ENCODE measurements around the gene UNC13B. TPM values are rescaled to one million over a fixed set of nuclear protein-coding genes. Genes with fewer than 3 reads are reported as not detected.

UNC13B gene
- total and polyA plus RNA-seq, 2 experiments from 2014 or later, result 7.1 to 24.3 TPM

DNA sequence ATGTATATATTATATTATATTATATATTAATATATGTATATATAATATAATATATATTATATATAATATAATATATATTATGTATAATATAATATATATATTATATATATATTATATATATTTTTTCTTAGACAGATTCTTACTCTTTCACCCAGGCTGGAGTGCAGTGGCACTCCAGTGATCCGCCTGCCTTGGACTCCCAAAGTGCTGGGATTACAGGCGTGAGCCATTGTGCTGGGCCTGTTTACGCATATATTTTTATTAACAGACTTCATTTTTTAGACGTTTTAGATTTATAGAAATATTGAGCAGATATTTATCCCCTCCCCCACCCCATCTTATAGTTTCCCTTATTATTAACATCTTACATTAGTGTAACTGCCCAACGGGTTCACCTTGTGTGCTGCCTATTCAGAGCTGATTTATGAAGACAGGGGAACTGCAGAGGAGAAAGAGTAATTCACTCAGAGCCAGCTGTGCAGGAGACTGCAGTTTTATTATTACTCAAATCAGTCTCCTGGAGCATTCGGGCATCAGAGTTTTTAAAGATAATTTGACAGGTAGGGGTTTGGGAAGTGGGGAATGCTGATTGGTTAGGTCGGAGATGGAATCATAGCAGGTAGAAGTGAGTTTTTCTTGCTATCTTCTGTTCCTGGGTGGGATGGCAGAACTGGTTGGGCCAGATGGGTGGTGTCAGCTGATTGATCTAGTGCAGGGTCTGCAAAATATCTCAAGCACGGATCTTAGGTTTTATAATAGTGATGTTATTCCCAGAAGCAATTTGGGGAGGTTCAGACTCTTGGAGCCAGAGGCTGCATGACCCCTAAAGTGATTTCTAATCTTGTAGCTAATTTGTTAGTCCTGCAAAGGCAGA is 93.4 kb downstream of the UNC13B start:
- H3K27me3 ChIP-seq, result no peaks in the 10 kb centered on the region

DNA sequence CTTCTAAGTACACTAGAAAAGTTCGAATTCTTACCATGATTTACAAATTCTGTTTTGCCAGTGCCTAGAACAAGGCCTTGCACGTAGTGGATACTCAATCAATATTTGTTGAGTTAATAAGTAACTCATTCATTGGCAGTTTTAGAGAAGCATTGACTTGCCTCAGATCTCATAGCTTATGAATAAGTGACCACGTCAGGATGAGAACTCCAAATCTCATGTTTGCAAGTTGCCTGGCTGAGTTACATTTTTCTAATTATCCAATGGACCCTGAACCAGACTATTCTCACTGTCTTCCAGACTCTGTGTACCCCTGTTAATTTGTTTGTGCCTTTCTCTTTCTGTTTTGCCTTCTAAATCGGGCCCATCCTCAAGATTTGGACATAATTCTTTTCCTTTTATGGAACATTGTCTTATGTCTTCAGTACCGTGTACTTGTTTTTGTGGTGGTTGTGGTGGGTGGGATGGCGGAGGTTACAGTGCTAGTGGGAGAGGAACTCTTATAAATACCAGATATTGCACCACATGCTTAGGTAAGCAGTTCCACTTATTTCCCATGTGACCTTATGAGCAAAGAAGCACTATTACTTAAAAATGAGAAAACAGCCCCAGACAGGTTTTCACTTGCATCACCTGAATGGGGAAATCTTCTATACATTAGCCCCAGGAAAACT is 96.3 kb downstream of the UNC13B start:
- 70% methylated on average over 6 of the region's 6 CpGs for WGBS (ENCODE audit: low lambda C conversion rate, missing lambda C conversion rate)
- Histone ChIP-seq H4K20me1 (ENCODE audit: insufficient read depth, poor library complexity, severe bottlenecking) (no peaks in the 10 kb centered on the region), H2AFZ (no peak overlapping the region), H3K4me1 (ENCODE audit: insufficient read depth) (peaks cover 3% of the 10 kb centered on the region), H3K27me3 (no peaks in the 10 kb centered on the region), H3K4me2 (peak overlapping the region; percentile 52), H3K79me2 (no peaks in the 10 kb centered on the region), H3K9me2 (replicated peaks; ENCODE audit: insufficient read depth) (no peaks in the 10 kb centered on the region), H3K36me3 (replicated peaks; ENCODE audit: insufficient read depth, low read depth) (no peaks in the 10 kb centered on the region), H3K27ac (peak overlapping the region; percentile 79), H3K9me3 (ENCODE audit: low read depth) (no peaks in the 10 kb centered on the region), H3K4me3 (no peak overlapping the region)
- TF ChIP-seq EZH2phosphoT487 (IDR thresholded peaks at IDR 0.05; ENCODE audit: low read depth, severe bottlenecking, unreplicated experiment), result no peak
- no peak for TF ChIP-seq EZH2 (IDR thresholded peaks at IDR 0.05; ENCODE audit: borderline replicate concordance)
- TF ChIP-seq, protein P1, sequence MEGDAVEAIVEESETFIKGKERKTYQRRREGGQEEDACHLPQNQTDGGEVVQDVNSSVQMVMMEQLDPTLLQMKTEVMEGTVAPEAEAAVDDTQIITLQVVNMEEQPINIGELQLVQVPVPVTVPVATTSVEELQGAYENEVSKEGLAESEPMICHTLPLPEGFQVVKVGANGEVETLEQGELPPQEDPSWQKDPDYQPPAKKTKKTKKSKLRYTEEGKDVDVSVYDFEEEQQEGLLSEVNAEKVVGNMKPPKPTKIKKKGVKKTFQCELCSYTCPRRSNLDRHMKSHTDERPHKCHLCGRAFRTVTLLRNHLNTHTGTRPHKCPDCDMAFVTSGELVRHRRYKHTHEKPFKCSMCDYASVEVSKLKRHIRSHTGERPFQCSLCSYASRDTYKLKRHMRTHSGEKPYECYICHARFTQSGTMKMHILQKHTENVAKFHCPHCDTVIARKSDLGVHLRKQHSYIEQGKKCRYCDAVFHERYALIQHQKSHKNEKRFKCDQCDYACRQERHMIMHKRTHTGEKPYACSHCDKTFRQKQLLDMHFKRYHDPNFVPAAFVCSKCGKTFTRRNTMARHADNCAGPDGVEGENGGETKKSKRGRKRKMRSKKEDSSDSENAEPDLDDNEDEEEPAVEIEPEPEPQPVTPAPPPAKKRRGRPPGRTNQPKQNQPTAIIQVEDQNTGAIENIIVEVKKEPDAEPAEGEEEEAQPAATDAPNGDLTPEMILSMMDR (IDR thresholded peaks at IDR 0.05; ENCODE audit: poor library complexity), result no peak
- peak; percentile 8 for DNase-seq (ENCODE audit: low spot score)

More for the DNA sequence above, 93.4 kb downstream of the UNC13B start:
- H3K27ac ChIP-seq, result no peak overlapping the region
- WGBS (ENCODE audit: low lambda C conversion rate, missing lambda C conversion rate), result 62% methylated on average over 8 of the region's 8 CpGs
- H3K4me1 ChIP-seq (ENCODE audit: insufficient read depth), result peaks cover 3% of the 10 kb centered on the region
- no peak for DNase-seq (ENCODE audit: low spot score)
- TF ChIP-seq EZH2 (IDR thresholded peaks at IDR 0.05; ENCODE audit: borderline replicate concordance) (no peak), EZH2phosphoT487 (IDR thresholded peaks at IDR 0.05; ENCODE audit: low read depth, severe bottlenecking, unreplicated experiment) (no peak)
- TF ChIP-seq, protein P1 (IDR thresholded peaks at IDR 0.05; ENCODE audit: poor library complexity), result no peak
- no peaks in the 10 kb centered on the region for H3K79me2 ChIP-seq
- H4K20me1 ChIP-seq (ENCODE audit: insufficient read depth, poor library complexity, severe bottlenecking), result no peaks in the 10 kb centered on the region
- no peaks in the 10 kb centered on the region for H3K9me3 ChIP-seq (ENCODE audit: low read depth)
- no peak overlapping the region for H2AFZ ChIP-seq
- no peaks in the 10 kb centered on the region for H3K36me3 ChIP-seq (replicated peaks; ENCODE audit: insufficient read depth, low read depth)
- H3K4me3 ChIP-seq, result no peak overlapping the region
- no peak overlapping the region for H3K4me2 ChIP-seq
- H3K9me2 ChIP-seq (replicated peaks; ENCODE audit: insufficient read depth), result no peaks in the 10 kb centered on the region

DNA sequence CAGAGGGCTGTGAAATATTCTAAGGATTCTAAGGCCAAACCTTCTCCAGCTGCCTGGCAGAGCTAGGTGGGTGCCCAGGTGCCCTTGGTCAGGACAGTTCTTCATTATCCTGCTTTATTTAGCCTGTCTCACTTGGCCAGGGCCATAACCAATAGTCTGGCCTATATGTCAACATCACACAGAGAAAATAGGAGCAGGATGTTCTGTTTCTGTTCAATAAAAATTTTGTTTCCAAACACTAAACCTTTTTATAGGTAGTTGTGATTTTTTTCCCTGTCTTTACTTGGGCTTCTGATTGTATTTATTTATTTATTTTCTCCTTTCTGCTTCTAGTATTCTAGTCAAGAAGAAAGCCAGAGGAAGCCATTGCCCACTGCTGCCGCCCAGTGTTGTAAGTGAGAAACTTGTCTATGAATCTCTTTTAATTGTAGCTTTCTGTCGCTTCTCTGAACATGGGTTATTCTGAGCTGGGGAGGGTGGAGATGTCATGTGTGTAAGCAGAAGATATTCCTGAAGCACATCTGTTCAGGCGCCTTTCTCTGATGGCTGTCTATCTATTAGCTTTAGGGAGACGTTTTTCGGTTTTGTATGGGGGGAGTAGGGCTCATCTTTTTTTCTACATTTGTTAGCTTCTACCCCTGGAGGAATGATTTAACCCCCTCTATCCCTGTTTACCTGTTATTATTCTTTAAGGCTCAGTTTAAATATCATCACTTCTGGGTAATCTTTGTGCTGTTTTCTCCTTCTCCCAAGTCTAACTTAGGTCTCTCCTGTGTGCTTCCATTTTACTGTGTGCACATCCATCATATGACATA is 97.1 kb downstream of the UNC13B start:
- Histone ChIP-seq H3K9me3 (ENCODE audit: low read depth) (no peaks in the 10 kb centered on the region), H3K9me2 (replicated peaks; ENCODE audit: insufficient read depth) (no peaks in the 10 kb centered on the region), H2AFZ (no peak overlapping the region), H3K79me2 (no peaks in the 10 kb centered on the region), H3K36me3 (replicated peaks; ENCODE audit: insufficient read depth, low read depth) (no peaks in the 10 kb centered on the region), H3K27ac (peak overlapping the region; percentile 79), H4K20me1 (ENCODE audit: insufficient read depth, poor library complexity, severe bottlenecking) (no peaks in the 10 kb centered on the region), H3K4me3 (no peak overlapping the region), H3K4me1 (ENCODE audit: insufficient read depth) (peaks cover 3% of the 10 kb centered on the region), H3K4me2 (peak overlapping the region; percentile 52), H3K27me3 (no peaks in the 10 kb centered on the region)
- 38% methylated on average over 5 of the region's 5 CpGs for WGBS (ENCODE audit: low lambda C conversion rate, missing lambda C conversion rate)
- DNase-seq (ENCODE audit: low spot score), result peak; percentile 87
- no peak for TF ChIP-seq EZH2 (IDR thresholded peaks at IDR 0.05; ENCODE audit: borderline replicate concordance)
- TF ChIP-seq, protein P1 (IDR thresholded peaks at IDR 0.05; ENCODE audit: poor library complexity), result peak; percentile 82
- TF ChIP-seq EZH2phosphoT487 (IDR thresholded peaks at IDR 0.05; ENCODE audit: low read depth, severe bottlenecking, unreplicated experiment), result no peak
